Stimulated activated CD4-positive, alpha-beta T cell treated with anti-CD3 and anti-CD28 coated beads, Interleukin-12 subunit alpha, Interleukin-12 subunit beta, amount 100 ng/mL, for 48 hours (primary cell): ENCODE data around the gene FUNDC2.
"Not testable (repeated sequence)": the region's sequence is repeated elsewhere in the genome, so short reads cannot be mapped to it uniquely, and the experiment has no call there.

Source experiments
- DNase-seq, 3 donors: peaks; one replicate each; pipeline ENCODE4 v3.0.0-alpha.2; 2020; ENCODE audit warnings: low read depth in 2 of 3, low spot score in 1 of 3

The FUNDC2 gene, protein sequence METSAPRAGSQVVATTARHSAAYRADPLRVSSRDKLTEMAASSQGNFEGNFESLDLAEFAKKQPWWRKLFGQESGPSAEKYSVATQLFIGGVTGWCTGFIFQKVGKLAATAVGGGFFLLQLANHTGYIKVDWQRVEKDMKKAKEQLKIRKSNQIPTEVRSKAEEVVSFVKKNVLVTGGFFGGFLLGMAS

DNA sequence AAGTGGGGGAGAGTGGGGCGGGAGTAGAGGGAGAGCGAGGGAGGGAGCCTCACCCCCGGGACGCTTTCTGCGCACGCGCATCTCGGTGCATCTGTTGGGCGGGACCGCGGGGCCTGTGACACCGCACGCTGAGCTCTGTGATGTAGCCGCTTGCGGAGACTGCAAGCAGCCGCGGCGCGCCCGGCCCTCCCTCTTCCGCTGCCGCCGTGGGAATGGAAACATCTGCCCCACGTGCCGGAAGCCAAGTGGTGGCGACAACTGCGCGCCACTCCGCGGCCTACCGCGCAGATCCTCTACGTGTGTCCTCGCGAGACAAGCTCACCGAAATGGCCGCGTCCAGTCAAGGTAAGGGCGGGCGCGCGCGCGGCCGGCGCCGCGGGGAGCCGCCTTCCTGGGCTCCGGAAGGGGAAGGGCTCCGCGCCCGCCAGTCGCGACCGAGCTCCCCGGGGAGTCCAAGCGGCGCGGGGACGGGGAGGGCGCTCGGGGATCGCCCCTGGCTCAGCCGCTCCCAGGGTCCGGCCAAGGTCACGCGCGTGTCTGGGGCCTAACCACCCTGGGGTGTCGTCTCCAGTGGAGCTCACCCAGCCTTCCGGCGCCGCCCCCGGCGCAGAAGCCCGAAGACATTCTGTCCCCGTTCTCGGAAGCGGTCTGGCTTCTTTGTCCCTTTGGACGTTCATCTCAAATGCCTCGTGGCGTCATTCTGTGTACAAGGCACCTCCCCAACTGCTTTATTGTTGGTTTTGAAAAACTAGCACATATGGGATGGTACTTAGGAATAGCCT lies at the start of gene FUNDC2:
TSS of gene FUNDC2 (plus strand) at position 118 of the 782 bp plus-strand sequence. CDS start at position 213, 95 bp downstream.
- DNase-seq: peak; percentile 77 to 89 (median 87)

DNA sequence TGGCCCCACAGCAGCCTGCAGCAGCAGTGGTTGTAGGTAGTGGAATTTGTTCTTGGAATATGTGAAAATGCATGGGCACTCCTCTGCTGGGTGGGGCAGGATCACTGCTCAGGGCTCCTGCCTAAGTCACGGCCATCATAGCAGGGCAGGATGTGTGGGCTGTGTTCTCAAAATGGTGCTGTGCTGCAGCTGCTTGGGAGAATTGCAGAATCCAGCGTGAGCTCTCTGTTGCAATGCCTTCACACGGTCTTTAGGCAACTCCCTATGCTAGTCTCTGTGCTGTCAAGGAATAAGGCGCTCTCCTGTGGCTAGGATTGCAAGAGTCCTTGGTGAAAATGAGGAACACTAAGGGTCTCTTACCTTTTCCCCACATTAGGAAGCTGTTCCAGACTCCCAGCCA lies 47.0 kb upstream of the FUNDC2 start:
- DNase-seq: no peak

DNA sequence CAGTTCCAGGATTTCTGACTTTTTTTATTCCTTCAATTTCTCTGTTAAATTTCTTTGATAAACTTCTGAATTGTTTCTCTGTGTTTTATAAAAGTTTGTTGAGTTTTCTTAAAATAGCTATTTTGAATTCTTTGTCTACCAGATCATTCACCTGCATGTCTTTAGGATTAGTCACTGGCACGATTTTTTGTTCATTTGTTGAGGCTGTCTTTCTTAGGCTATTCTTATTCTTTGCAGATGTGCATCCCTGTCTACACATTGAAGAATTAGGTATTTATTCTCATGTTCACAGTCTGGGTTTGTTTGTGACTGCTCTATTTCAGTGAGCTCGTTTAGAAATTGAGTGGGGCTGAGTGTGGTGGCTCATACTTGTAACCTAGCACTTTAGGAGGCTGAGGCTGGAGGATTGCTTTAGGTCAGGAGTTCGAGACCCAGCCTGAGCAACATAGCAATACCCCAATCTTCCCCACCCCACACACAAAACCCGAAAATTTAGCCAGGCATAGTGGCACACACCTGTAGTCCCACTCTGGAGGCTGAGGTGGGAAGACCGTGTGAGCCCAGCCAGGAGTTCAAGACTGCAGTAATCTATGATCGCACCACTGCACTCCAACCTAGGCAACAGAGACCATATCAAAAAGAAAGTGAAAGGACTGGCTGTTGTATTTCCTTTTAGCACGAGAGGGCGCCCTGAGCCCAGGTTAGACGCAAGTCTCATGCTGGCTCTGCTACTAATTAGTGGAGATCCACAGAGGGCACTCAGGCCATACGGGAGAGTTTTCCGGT lies 46.1 kb upstream of the FUNDC2 start:
- peak; percentile 50 to 84 (median 54) for DNase-seq

DNA sequence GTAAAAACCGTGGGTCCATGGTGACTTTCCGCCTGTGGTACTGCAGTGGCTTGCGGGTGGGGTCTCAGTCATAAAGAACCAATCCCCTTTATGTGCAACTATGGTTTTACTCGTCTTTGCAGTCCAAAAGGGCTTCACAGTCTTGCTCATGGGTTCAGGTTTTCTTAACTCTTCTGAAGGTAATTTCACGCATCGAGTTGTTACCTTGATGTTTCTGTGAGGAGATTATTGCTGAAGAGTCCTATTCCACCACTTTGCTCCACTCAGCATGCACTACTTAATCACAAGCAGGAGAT lies 45.6 kb upstream of the FUNDC2 start:
- no peak for DNase-seq

DNA sequence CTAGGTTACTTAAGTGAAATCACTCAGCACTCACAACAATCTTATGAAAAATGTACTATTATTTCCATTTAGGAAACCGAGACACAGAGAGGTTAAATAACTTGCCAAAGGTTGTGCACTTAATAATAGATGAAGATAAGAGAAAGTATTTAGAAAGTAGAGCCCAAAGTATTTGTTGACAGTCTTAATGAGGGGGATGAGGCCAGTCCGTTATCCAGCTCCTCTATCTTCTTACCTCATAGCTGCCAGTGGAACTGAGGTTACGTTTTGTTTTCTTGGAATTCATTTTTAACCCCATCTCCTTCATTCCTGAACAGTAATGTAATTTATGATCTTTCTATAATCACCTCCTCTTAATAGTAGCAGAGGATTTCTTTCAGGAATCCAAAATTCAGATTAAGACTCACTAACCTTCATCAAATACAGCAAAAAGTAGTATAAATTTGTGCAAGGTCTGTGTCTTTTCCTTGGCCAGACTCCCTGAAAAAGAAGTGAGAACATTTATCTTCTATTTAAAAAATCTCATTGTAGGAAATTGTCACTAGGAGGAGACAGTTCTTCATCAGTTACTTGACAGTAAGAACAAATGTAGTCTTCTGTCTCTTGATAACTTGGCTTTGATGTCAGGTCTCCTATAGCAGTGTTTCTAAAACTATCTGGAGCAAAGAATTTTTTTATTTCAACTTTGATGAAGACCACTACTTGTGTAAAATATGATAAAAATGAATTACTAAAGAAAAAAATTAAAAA lies 39.6 kb upstream of the FUNDC2 start:
- DNase-seq: no peak

DNA sequence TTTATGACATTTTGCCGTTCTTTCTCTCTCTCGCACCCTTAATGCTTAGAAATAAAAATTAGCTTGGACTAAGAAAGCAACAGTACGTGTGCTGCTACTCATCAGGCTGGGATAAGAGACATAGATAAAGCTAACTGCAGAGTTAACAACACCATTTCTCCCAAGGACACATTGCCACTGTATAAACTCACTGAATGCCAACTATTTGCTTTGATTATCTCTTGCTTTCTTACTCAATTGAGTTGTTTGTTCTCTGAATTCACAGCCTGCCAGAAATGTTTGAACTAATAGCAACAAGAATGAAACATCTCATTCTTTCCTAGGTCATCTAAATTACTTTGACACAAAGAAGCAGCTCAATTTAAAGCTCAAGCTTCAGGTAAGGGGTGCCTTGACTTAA lies 38.7 kb upstream of the FUNDC2 start:
- no peak for DNase-seq

DNA sequence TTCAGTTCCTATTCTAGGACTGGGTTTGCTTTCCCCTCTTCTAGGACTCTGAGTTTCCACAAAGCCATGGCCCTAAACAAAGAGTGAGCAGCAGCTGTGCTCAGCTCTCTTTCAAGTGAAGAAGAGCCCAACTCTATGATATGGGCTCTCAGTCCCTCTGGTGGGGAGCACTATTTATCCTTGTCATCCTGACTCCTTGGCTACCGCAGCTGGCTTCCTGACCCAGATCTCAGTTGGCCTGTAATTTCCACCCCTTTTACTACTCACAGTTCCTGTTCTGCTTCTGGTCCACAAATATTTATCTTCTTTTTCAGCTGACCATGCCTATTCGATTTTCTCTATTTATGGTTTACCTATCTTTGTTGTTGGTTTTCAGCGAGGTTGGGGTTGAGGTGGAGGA lies 37.9 kb upstream of the FUNDC2 start:
- no peak for DNase-seq

DNA sequence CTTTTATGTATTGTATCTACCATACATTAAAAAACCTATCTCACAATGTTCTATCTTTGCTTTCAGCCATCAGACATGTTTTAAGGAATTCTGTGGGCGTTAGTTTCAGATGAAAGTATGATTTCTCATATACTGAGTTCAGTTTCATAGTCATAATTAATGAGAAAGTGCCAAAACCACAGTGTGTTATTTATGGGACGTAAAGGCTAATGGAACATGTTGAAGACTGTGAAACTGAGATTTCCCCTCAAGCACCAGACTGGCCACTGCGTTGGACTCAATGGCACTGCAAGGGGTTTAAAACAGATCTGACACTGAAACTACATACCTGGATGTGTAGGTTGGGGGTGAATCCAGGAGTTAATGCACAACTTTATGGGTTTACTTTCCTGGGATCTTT lies 36.1 kb upstream of the FUNDC2 start:
- DNase-seq: no peak

DNA sequence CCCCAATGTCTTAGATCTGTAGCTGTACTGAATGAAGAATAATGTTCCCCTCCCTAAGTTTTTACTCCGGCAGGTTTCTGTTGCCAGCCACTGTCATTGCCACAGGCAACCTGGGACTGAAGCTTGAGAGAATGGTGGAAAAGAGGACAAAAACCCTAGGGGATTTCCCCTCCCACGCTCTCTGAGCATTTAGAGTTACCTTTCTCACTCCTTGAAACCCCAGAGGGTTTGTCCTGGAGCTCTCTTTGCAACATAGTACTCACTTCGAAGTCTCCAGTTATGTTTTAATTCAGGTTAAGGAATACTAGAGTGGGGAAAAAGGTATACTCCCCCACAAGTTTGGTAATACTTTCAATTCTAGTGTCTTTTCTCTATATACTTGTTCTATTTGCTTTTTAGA lies 35.6 kb upstream of the FUNDC2 start:
- peak in 2 of 3 donors; percentile 26 to 40 for DNase-seq

DNA sequence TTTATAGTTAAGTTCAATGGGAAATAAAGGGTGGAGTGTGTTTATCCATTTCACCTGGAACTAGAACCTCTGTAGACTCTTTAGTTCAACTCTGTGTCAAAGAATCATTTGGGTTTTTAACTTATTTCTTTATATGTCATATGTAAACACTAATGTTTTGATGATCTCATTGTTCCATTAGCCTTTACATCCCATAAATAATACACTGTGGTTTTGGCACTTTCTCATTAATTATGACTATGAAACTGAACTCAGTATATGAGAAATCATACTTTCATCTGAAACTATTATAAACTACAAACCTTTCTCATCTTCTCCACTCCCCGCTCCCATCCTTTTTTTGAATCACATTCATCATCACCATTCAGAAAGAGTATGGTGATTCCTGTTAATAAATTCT lies 35.2 kb upstream of the FUNDC2 start:
- DNase-seq: no peak

DNA sequence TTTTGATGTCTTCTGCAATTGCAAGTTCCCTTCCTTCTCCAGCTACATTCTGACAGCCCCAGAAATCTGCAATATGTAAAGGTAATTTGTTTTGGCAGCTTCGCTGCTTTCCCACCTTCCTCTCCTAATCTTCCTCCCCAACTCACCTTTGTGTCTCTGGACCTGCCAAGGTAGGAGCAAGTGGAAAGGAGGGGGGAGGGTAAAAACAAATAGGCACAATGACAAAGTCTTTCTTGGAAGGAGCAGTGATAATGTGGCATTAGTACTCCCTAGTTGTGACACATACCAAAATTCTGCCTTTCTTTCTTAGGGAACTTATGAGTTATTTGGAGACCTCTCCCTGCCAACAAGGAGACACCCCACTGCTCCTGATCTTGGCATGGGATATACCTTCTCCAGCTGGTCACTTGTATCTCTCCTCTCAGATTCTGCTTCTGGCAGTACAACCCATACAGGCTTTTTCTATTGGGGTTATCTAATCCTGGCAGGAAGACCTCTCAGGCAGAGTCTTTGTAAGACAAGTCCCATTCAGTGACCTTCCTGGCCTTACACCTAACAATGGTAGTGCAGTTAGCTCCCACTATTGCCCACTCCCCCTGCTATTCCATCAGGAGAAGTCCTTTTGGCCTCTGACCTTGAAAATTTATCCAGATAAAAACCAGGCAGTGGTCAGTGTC lies 28.3 kb upstream of the FUNDC2 start:
- DNase-seq: no peak

DNA sequence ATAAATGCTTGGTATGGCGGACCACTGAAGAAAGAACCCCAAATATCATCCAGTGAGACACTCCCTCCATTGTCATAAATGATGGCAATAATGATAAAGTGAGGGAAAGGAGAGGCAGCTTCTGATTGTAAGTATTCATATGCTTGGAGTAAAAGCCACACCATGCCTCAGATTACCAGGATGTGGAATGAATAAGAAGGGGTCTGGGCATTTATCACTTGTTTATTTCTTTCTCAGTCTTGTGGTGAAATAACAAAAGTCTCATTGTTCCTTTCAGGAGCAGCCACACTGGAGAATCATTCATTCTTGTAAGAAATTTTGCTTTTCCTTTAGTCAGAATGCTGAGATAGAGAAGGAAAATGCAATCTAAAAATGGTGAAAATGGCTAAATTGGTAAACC lies 25.8 kb upstream of the FUNDC2 start:
- no peak for DNase-seq

DNA sequence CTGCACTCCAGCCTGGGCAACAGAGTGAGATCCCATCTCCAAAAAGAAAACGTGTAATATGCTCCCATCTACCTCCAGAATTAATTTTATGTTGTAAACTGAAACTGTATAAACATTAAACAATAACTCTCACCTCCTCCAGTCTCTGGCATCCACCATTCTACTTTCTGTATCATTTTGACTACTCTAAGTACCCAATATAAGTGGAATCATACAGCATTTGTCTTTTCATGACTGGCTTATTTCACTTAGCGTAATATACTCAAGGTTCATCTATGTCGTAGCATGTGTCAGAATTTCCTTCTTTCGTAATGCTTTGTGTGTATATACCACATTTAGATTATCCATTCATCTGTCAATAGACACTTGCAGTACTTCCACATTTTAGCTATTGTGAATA lies 24.8 kb upstream of the FUNDC2 start:
- DNase-seq: no peak

DNA sequence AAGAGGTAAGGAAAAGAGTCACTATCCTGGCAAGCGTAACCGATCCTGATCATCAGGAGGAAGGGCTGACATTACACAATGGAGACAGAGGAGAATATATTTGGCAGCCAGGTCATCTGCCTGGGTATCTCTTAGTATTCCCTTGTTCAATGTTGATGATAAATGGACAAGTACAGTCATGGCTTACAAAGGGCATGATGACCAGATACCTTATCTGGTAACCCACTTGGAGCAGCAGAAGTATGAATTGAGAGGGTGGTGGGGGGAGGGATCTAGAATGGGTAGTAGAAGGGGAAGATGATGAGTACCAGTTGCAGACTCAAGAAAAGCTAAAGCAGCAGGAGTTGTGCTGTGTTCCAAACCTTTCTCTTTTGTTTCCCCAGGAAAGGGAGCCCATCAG lies 21.5 kb upstream of the FUNDC2 start:
- no peak for DNase-seq

DNA sequence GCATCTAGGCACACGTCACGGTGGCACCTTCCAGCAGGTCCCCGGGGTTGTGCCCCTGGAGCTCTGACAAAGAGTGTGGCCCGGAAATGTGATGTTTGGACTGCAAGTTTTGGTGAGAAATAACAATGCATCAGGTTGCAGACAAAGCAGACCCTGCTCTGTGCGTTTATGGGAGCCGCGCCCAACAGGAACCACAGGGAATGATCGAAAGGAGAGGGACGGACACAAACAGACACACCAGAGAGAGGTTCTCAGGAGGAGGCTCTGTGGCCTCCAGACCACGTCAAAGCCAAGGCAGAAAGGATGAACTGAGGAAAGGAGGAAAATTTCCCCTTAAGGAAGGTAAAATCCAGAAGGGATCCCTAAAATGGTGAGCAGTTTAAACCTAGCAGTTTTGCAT lies 20.3 kb upstream of the FUNDC2 start:
- DNase-seq: not testable (repeated sequence)

DNA sequence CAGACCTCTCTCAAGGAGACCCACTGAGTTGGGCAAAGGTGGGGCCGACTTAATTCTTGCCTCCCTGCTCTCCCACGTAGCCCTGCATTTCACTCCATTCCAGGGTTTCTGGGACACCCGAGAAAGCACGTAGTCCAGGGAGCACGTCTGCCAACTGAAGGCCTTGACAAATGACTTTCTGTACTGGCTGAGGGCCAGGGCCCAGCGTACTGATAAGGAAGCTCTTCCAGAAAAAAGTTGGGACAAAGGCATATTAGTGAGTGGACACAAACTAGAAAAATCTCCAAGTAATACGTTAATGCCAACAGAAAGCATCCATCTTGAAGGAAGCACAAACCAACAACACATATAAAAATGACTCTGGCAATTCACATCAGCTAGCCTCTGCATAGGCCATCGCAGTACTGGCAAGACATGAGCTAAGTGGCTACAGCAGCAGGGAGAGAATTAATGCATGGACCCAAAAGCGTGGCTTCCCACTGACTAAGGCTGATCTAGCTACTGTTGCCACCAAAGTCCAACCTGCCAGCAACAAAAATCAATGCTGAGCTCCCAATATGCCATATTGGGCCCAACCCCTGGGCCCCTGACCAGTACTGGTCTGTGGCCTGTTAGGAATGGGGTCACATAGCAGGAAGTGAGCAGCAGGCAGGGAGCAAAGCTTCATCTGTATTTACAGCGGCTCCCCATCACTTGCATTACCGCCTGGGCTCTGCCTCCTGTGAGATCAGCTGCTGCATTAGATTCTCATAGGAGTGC lies 19.6 kb upstream of the FUNDC2 start:
- DNase-seq: not testable (repeated sequence)

DNA sequence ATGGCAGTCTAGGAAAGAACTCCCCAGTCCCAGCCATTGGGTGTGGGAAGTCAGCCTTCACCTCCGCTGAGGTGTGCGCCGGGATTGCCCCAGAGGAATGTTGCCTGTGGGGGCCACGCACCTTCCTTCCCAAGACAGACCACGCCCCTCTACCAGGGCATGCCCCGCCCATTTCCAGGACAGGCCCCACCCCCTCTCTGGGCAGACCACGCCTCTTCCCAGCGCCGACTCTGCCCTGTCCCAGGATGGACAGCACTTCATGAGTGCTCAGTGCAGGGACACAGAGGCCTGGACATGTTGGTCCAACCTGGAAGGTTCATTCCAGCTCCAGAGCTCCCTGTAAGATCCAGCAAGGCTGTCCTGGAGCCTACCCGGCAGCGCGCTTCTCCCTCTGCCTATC lies 18.1 kb upstream of the FUNDC2 start:
- not testable (repeated sequence) for DNase-seq

DNA sequence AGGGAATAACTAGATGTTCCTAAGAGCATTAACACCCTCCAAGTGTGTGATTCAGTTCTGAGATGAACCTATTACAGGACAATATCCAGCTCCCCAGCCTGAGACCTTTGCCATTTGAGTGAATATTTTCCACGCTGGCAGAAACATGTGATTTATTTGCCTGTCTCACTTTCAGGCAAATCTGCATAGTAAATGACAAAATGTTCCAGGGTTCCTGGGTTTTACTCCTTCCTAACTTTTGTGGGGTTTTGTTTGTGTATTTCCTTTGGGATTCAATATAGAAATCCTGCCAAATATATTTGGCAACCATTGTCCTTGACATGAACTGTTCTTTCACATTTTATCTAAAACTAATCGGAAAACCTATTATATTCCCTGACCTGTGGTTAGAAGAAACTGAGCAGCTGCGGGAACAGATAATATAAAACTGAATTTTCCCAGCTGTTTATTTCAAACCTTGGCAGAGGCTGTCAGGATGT lies 16.6 kb upstream of the FUNDC2 start:
- no peak for DNase-seq

DNA sequence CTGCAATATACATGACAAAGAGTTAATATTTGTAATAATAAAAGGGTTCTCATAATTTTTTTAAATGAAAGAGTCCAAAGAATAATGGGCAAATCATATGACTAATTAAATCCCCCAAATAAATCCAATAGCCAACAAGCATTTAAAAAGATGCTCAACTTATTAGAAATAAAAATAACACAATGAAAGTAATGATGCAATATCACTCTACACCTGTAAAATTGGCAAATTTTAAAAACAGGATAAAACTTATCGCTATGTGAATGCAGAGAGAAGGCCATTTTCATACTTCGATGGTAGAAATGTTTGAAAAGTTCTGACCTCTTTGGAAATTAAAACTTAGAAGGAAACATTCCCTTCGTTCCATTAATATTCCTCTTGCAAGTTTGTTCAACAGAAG lies 6.1 kb upstream of the FUNDC2 start:
- DNase-seq: no peak

DNA sequence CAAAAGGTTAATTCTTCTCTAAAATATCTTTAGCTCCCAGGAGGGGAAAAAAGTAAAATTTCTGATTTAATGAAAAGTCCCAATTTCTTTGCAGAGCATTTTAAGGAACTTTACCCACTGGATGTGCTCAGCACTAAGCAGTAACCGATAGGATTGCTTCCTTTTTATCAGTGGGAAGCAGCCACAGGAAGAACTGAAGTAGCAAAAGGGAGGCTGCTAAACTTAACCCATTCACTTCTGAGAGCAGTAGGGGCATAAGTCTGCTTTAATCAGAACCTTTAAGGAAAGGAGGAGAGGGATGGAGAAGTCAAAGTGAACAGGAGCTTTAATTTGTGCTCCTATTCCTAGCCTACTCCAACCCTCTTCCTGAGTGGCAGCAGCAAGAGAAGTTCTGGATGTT lies 4.1 kb upstream of the FUNDC2 start, which contains the start of gene F8:
TSS of gene F8 (minus strand) at position 139 of the 400 bp plus-strand sequence. CDS start 171 bp downstream, outside the sequence.
- DNase-seq: no peak
